K562 (cell line): ENCODE measurements around the gene CASP2. TPM values are rescaled to one million over a fixed set of nuclear protein-coding genes. Genes with fewer than 3 reads are reported as not detected.

ENCODE experiments used
- ADNP ChIP-seq: fragments of 200-800 bp; sonication (Bioruptor generic); IDR thresholded peaks from 2 replicates; pipeline ENCODE4 v1.6.1; 2016; ENCODE audit warnings: missing genetic modification characterization, missing compliant biosample characterization
- ASH1L ChIP-seq: fragments of 450-650 bp; IDR thresholded peaks from 2 replicates; pipeline ENCODE4 v1.6.1; 2018; ENCODE audit warnings: borderline replicate concordance, mild to moderate bottlenecking, low read depth; ENCODE audit not compliant: partially characterized antibody
- CHD4 ChIP-seq: fragments of 200-600 bp; sonication (generic); IDR thresholded peaks from 3 replicates; pipeline ENCODE4 v1.6.1; 2012; ENCODE audit warnings: low read depth, mild to moderate bottlenecking, mixed read lengths, low read length, inconsistent platforms; ENCODE audit not compliant: insufficient read depth, insufficient replicate concordance, poor library complexity, severe bottlenecking
- ETV6 ChIP-seq, 3 experiments: fragments of 150-350 bp in 1 of 3; sonication (generic) in 1 of 3; formaldehyde crosslinking in 1 of 3; IDR thresholded peaks; 2 replicates each; pipeline versions ENCODE4 v1.6.1 to v1.8.0; 2014 to 2022; ENCODE audit warnings: borderline replicate concordance in 2 of 3, low read depth in 2 of 3, antibody characterized with exemption in 1 of 3, low read length in 1 of 3, mild to moderate bottlenecking in 1 of 3, missing genetic modification reagents in 1 of 3
- HNRNPUL1 ChIP-seq: fragments of 200-400 bp; formaldehyde crosslinking; IDR thresholded peaks from 2 replicates; pipeline ENCODE4 v1.6.1; 2017; ENCODE audit warnings: low read length
- RBM14 ChIP-seq: fragments of 200-400 bp; formaldehyde crosslinking; IDR thresholded peaks from 2 replicates; pipeline ENCODE4 v1.6.1; 2018; ENCODE audit warnings: low read depth, mild to moderate bottlenecking, low read length, moderate library complexity, borderline replicate concordance; ENCODE audit not compliant: insufficient read depth
- ZFP1 ChIP-seq: fragments of 450-650 bp; formaldehyde crosslinking; IDR thresholded peaks from 2 replicates; pipeline ENCODE4 v1.4.0; 2020; ENCODE audit warnings: mild to moderate bottlenecking, mixed read lengths
- polyA plus RNA-seq, 8 experiments: library from polyadenylated mRNA; depleted of rRNA in 4 of 8; stranded (reverse) in 5 of 8; unstranded in 3 of 8; fragments of >200 nt; fragmentation: Nextera tagmentation in 2 of 8; fragmentation: Illumina TruSeq in 1 of 8; extraction: Ambion mirVana in 2 of 8; extraction: Trizol in 1 of 8; gene quantifications; 2 replicates each; pipeline versions ENCODE4 v1.2.1 to v1.2.3, GENCODE V29; 2011 to 2014; ENCODE audit warnings: inconsistent platforms in 1 of 8, missing spikeins in 1 of 8
- total RNA-seq, 7 experiments: library from RNA; depleted of rRNA in 6 of 7; stranded (reverse); fragments of >200 nt in 6 of 7; fragmentation: Illumina TruSeq in 2 of 7; extraction: Trizol in 2 of 7; gene quantifications; 2 replicates each; pipeline versions ENCODE4 v1.2.1 to v1.2.3, GENCODE V29; 2011 to 2021; ENCODE audit warnings: low replicate concordance in 1 of 7
- TF ChIP-seq, protein P1 (sequence below): sonication (generic); formaldehyde crosslinking; IDR thresholded peaks from 2 replicates; pipeline ENCODE4 v1.8.0; 2023; ENCODE audit warnings: missing genetic modification reagents, mild to moderate bottlenecking, borderline replicate concordance
- TF ChIP-seq, protein P2 (sequence below), 2 experiments: fragments of 450-650 bp; formaldehyde crosslinking in 1 of 2; IDR thresholded peaks; 2 replicates each; pipeline versions ENCODE4 v1.4.0 to v1.6.1; 2014 to 2020; ENCODE audit warnings: mild to moderate bottlenecking in 2 of 2, borderline replicate concordance in 1 of 2, low read depth in 1 of 2

Gene CASP2
- total and polyA plus RNA-seq, 9 of the 15 experiments (the other 6 are each of a cell fraction or from before 2014, with no cell fraction given), result 18.8 to 64.9 (median 24.1) TPM

DNA sequence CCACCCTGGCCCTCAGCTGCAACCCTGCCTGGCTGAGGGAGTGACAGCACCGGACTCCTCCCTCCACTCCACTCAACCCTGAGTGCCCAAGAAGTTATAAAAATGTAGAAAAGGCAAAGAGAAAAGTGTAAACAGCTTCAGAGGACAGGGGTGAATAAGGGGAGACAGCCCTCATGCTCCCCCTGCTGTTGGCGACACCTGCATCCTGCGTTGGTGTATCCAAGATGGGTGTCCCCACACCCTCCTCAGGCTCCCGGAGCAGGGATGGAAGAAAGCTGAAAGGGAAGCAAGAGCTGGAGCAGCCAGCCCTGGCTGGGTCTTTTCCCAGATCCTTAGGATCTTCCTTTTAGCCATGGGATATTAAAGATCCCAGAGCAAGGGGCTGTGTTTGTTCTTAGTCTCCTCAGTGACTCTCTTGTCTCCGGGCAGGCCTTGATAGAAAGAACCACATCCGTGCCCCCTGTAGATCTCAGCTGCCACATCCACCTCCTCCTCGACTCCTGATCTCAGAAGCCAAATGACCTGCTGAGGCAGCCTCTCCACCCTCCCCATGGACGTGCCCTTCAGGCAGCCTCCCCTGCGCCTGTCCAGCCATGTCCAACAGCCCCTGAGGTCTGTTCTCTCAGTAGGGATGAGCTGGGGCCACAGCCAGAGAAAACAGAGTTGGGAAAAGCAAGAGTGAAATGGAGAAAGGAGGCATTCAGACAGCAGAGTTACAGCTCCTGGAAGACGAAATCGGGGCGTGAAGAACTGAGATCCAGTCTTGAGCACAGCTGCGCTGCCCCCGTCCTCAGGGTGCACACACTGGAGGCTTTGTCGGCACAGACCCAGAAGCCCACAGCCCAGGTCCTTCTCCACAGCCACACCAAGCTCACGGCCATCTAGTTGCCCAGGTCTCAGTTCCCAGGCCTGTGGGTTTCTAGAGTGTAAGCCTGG lies 67.6 kb downstream of the CASP2 start (continued):
- TF ChIP-seq, protein P1, sequence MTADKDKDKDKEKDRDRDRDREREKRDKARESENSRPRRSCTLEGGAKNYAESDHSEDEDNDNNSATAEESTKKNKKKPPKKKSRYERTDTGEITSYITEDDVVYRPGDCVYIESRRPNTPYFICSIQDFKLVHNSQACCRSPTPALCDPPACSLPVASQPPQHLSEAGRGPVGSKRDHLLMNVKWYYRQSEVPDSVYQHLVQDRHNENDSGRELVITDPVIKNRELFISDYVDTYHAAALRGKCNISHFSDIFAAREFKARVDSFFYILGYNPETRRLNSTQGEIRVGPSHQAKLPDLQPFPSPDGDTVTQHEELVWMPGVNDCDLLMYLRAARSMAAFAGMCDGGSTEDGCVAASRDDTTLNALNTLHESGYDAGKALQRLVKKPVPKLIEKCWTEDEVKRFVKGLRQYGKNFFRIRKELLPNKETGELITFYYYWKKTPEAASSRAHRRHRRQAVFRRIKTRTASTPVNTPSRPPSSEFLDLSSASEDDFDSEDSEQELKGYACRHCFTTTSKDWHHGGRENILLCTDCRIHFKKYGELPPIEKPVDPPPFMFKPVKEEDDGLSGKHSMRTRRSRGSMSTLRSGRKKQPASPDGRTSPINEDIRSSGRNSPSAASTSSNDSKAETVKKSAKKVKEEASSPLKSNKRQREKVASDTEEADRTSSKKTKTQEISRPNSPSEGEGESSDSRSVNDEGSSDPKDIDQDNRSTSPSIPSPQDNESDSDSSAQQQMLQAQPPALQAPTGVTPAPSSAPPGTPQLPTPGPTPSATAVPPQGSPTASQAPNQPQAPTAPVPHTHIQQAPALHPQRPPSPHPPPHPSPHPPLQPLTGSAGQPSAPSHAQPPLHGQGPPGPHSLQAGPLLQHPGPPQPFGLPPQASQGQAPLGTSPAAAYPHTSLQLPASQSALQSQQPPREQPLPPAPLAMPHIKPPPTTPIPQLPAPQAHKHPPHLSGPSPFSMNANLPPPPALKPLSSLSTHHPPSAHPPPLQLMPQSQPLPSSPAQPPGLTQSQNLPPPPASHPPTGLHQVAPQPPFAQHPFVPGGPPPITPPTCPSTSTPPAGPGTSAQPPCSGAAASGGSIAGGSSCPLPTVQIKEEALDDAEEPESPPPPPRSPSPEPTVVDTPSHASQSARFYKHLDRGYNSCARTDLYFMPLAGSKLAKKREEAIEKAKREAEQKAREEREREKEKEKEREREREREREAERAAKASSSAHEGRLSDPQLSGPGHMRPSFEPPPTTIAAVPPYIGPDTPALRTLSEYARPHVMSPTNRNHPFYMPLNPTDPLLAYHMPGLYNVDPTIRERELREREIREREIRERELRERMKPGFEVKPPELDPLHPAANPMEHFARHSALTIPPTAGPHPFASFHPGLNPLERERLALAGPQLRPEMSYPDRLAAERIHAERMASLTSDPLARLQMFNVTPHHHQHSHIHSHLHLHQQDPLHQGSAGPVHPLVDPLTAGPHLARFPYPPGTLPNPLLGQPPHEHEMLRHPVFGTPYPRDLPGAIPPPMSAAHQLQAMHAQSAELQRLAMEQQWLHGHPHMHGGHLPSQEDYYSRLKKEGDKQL (CRISPR knock-in tag), result no peak
- TF ChIP-seq RBM14, result no peak
- TF ChIP-seq CHD4, result no peak
- TF ChIP-seq HNRNPUL1, result no peak
- no peak for TF ChIP-seq ZFP1 (CRISPR knock-in tag)
- no peak for TF ChIP-seq ASH1L
- TF ChIP-seq ETV6 (IDR thresholded peaks at IDR 0.05; ENCODE audit: borderline replicate concordance in 1 of 2, low read depth in 2 of 2, low read length in 1 of 2), result no peak
- no peak for TF ChIP-seq ETV6 (CRISPR knock-in tag; IDR thresholded peaks at IDR 0.05; ENCODE audit: borderline replicate concordance)
- no peak for TF ChIP-seq ADNP (tag)
- TF ChIP-seq, protein P2, sequence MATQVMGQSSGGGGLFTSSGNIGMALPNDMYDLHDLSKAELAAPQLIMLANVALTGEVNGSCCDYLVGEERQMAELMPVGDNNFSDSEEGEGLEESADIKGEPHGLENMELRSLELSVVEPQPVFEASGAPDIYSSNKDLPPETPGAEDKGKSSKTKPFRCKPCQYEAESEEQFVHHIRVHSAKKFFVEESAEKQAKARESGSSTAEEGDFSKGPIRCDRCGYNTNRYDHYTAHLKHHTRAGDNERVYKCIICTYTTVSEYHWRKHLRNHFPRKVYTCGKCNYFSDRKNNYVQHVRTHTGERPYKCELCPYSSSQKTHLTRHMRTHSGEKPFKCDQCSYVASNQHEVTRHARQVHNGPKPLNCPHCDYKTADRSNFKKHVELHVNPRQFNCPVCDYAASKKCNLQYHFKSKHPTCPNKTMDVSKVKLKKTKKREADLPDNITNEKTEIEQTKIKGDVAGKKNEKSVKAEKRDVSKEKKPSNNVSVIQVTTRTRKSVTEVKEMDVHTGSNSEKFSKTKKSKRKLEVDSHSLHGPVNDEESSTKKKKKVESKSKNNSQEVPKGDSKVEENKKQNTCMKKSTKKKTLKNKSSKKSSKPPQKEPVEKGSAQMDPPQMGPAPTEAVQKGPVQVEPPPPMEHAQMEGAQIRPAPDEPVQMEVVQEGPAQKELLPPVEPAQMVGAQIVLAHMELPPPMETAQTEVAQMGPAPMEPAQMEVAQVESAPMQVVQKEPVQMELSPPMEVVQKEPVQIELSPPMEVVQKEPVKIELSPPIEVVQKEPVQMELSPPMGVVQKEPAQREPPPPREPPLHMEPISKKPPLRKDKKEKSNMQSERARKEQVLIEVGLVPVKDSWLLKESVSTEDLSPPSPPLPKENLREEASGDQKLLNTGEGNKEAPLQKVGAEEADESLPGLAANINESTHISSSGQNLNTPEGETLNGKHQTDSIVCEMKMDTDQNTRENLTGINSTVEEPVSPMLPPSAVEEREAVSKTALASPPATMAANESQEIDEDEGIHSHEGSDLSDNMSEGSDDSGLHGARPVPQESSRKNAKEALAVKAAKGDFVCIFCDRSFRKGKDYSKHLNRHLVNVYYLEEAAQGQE (IDR thresholded peaks at IDR 0.05; ENCODE audit: borderline replicate concordance), result peak; percentile 4; the same call in 1 of the 2 replicates
- TF ChIP-seq, protein P2 (CRISPR knock-in tag; IDR thresholded peaks at IDR 0.05; ENCODE audit: low read depth), result no peak
- TF ChIP-seq, all 486 proteins: peak for 3
